Neuron (in vitro differentiated cells): Measurements from ENCODE around the gene MAP3K21.

Experiments used
- H2AFZ ChIP-seq: one replicate; pipeline ENCODE4 v1.6.1; 2013; ENCODE audit warnings: low read depth, mild to moderate bottlenecking, inconsistent platforms, low read length, moderate library complexity
- H3K27me3 ChIP-seq: one replicate; pipeline ENCODE4 v1.6.1; 2013; ENCODE audit warnings: low read length; ENCODE audit not compliant: insufficient read depth
- H3K36me3 ChIP-seq: one replicate; pipeline ENCODE4 v1.6.1; 2013; ENCODE audit warnings: low read length; ENCODE audit not compliant: insufficient read depth
- H3K4me1 ChIP-seq: one replicate; pipeline ENCODE4 v1.6.1; 2013; ENCODE audit warnings: low read length; ENCODE audit not compliant: insufficient read depth
- H3K4me3 ChIP-seq: 2 replicates; pipeline ENCODE4 v1.5.1; 2013; ENCODE audit warnings: mild to moderate bottlenecking, low read length, moderate library complexity
- H3K9me3 ChIP-seq: one replicate; pipeline ENCODE4 v1.6.1; 2013; ENCODE audit warnings: low read length

The MAP3K21 gene

GRCh38 chr1:233356705-233356987, 29.1 kb downstream of the MAP3K21 start:
- Histone ChIP-seq H2AFZ (no peak overlapping the region), H3K36me3 (no peaks in the 10 kb centered on the region), H3K9me3 (no peaks in the 10 kb centered on the region), H3K27me3 (peaks cover 7% of the 10 kb centered on the region), H3K4me1 (no peaks in the 10 kb centered on the region), H3K4me3 (no peak overlapping the region)

- no peaks in the 10 kb centered on the region for H3K9me3 ChIP-seq
- no peak overlapping the region for H2AFZ ChIP-seq
- H3K4me3 ChIP-seq: no peak overlapping the region
- no peaks in the 10 kb centered on the region for H3K4me1 ChIP-seq
- H3K27me3 ChIP-seq: peaks cover 17% of the 10 kb centered on the region
- no peaks in the 10 kb centered on the region for H3K36me3 ChIP-seq
Measured at GRCh38 chr1:233357595-233358397, 30.3 kb downstream of the MAP3K21 start.

- no peaks in the 10 kb centered on the region for H3K9me3 ChIP-seq
- H3K4me3 ChIP-seq: no peak overlapping the region
- no peaks in the 10 kb centered on the region for H3K36me3 ChIP-seq
- H2AFZ ChIP-seq: no peak overlapping the region
- no peaks in the 10 kb centered on the region for H3K4me1 ChIP-seq
- peaks cover 17% of the 10 kb centered on the region for H3K27me3 ChIP-seq
Measured at GRCh38 chr1:233359431-233359830, 31.9 kb downstream of the MAP3K21 start.

GRCh38 chr1:233359905-233360304, 32.4 kb downstream of the MAP3K21 start:
- Histone ChIP-seq H3K9me3 (no peaks in the 10 kb centered on the region), H3K36me3 (no peaks in the 10 kb centered on the region), H3K4me3 (no peak overlapping the region), H2AFZ (no peak overlapping the region), H3K4me1 (no peaks in the 10 kb centered on the region), H3K27me3 (peaks cover 17% of the 10 kb centered on the region)

- Histone ChIP-seq H3K27me3 (peaks cover 17% of the 10 kb centered on the region), H3K4me3 (no peak overlapping the region), H2AFZ (no peak overlapping the region), H3K9me3 (no peaks in the 10 kb centered on the region), H3K4me1 (no peaks in the 10 kb centered on the region), H3K36me3 (no peaks in the 10 kb centered on the region)
Measured at GRCh38 chr1:233360525-233361102, 33.1 kb downstream of the MAP3K21 start.

- Histone ChIP-seq H2AFZ (no peak overlapping the region), H3K4me3 (no peak overlapping the region), H3K36me3 (no peaks in the 10 kb centered on the region), H3K9me3 (no peaks in the 10 kb centered on the region), H3K4me1 (no peaks in the 10 kb centered on the region), H3K27me3 (peaks cover 17% of the 10 kb centered on the region)
Measured at GRCh38 chr1:233361876-233362275, 34.4 kb downstream of the MAP3K21 start.

GRCh38 chr1:233362743-233363142, 35.2 kb downstream of the MAP3K21 start:
- H3K27me3 ChIP-seq: peaks cover 17% of the 10 kb centered on the region
- H2AFZ ChIP-seq: no peak overlapping the region
- H3K4me1 ChIP-seq: no peaks in the 10 kb centered on the region
- H3K9me3 ChIP-seq: no peaks in the 10 kb centered on the region
- H3K4me3 ChIP-seq: no peak overlapping the region
- H3K36me3 ChIP-seq: no peaks in the 10 kb centered on the region

- H2AFZ ChIP-seq: no peak overlapping the region
- no peaks in the 10 kb centered on the region for H3K36me3 ChIP-seq
- no peaks in the 10 kb centered on the region for H3K9me3 ChIP-seq
- H3K4me1 ChIP-seq: no peaks in the 10 kb centered on the region
- H3K4me3 ChIP-seq: no peak overlapping the region
- peaks cover 17% of the 10 kb centered on the region for H3K27me3 ChIP-seq
Measured at GRCh38 chr1:233364026-233364425, 36.5 kb downstream of the MAP3K21 start.

GRCh38 chr1:233364695-233365539, 37.4 kb downstream of the MAP3K21 start:
- Histone ChIP-seq H3K36me3 (no peaks in the 10 kb centered on the region), H3K27me3 (peaks cover 17% of the 10 kb centered on the region), H3K4me1 (no peaks in the 10 kb centered on the region), H2AFZ (no peak overlapping the region), H3K9me3 (no peaks in the 10 kb centered on the region), H3K4me3 (no peak overlapping the region)

- Histone ChIP-seq H2AFZ (no peak overlapping the region), H3K27me3 (peaks cover 11% of the 10 kb centered on the region), H3K4me3 (no peak overlapping the region), H3K4me1 (no peaks in the 10 kb centered on the region), H3K36me3 (no peaks in the 10 kb centered on the region), H3K9me3 (no peaks in the 10 kb centered on the region)
Measured at GRCh38 chr1:233366575-233366974, 39.1 kb downstream of the MAP3K21 start.

GRCh38 chr1:233367057-233367803, 39.7 kb downstream of the MAP3K21 start:
- Histone ChIP-seq H3K9me3 (no peaks in the 10 kb centered on the region), H2AFZ (no peak overlapping the region), H3K27me3 (peaks cover 4% of the 10 kb centered on the region), H3K36me3 (no peaks in the 10 kb centered on the region), H3K4me1 (no peaks in the 10 kb centered on the region), H3K4me3 (no peak overlapping the region)

GRCh38 chr1:233368106-233368788, 40.7 kb downstream of the MAP3K21 start:
- Histone ChIP-seq H3K27me3 (no peaks in the 10 kb centered on the region), H3K4me3 (no peak overlapping the region), H3K4me1 (no peaks in the 10 kb centered on the region), H3K9me3 (no peaks in the 10 kb centered on the region), H2AFZ (no peak overlapping the region), H3K36me3 (no peaks in the 10 kb centered on the region)
